IMR-90 (cell line): Measurements from ENCODE around the gene OVCH2. TPM values are rescaled to one million over a fixed set of nuclear protein-coding genes. Genes with fewer than 3 reads are reported as not detected.
A peak's percentile ranks its signal among the peaks of the same experiment; 100 is the strongest.

Experiments used
- ATAC-seq: fragments of 200-7000 bp; cut with Tn5 transposase; 2 replicates; pipeline ENCODE4 v1.9.1; 2020; ENCODE audit warnings: low read depth, mild to moderate bottlenecking, moderate library complexity
- BruUV-seq: library from RNA; stranded (reverse); fragments of 400-500 nt; replicated peaks from 2 replicates; lab custom pipeline; 2021; lab: Mats Ljungman, UMichigan
- CTCF ChIA-PET: fragments of 300-600 bp; formaldehyde crosslinking; extraction: SDS; loops from one replicate; lab custom pipeline; 2021; ENCODE audit warnings: antibody characterized with exemption; lab: Yijun Ruan, JAX
- POLR2A ChIA-PET: fragments of 300-600 bp; sonication (Branson Sonifier 250); formaldehyde crosslinking; loops from one replicate; lab custom pipeline; 2022; ENCODE audit warnings: antibody characterized with exemption; ENCODE audit not compliant: unreplicated experiment; lab: Charles Lee
- DNase-seq: peaks from one replicate; pipeline ENCODE4 v3.0.0; 2013
- H2AFZ ChIP-seq: replicated peaks from 2 replicates; pipeline ENCODE3; 2013; ENCODE audit warnings: low read length, mild to moderate bottlenecking; ENCODE audit not compliant: poor library complexity
- H2AK5ac ChIP-seq: 2 replicates; pipeline ENCODE4 v1.6.1; 2013; ENCODE audit warnings: low read depth, low read length, inconsistent platforms
- H2AK9ac ChIP-seq: replicated peaks from 2 replicates; pipeline ENCODE3; 2013; ENCODE audit warnings: mild to moderate bottlenecking, low read depth, low read length, moderate library complexity; ENCODE audit not compliant: poor library complexity
- H2BK120ac ChIP-seq: 2 replicates; pipeline ENCODE4 v1.6.1; 2013; ENCODE audit warnings: low read depth, low read length, inconsistent platforms
- H2BK15ac ChIP-seq: 3 replicates; pipeline ENCODE4 v1.6.1; 2013; ENCODE audit warnings: low read depth, low read length, inconsistent platforms
- H2BK20ac ChIP-seq: 2 replicates; pipeline ENCODE4 v1.6.1; 2013; ENCODE audit warnings: low read depth, mild to moderate bottlenecking, inconsistent platforms, low read length, moderate library complexity
- H2BK5ac ChIP-seq: 2 replicates; pipeline ENCODE4 v1.6.1; 2013; ENCODE audit warnings: mild to moderate bottlenecking, low read depth, low read length, inconsistent platforms; ENCODE audit not compliant: poor library complexity, severe bottlenecking
- H3K14ac ChIP-seq: replicated peaks from 2 replicates; pipeline ENCODE4 v1.6.1; 2013; ENCODE audit warnings: low read depth, low read length, inconsistent platforms
- H3K18ac ChIP-seq: 2 replicates; pipeline ENCODE4 v1.6.1; 2013; ENCODE audit warnings: low read depth, low read length, control low read depth
- H3K23ac ChIP-seq: 2 replicates; pipeline ENCODE4 v1.6.1; 2013; ENCODE audit warnings: low read depth, low read length, inconsistent platforms
- H3K27ac ChIP-seq: 2 replicates; pipeline ENCODE4 v1.5.1; 2013; ENCODE audit warnings: mild to moderate bottlenecking, control low read depth, low read length; ENCODE audit not compliant: insufficient read depth
- H3K27me3 ChIP-seq: 2 replicates; pipeline ENCODE4 v1.6.1; 2013; ENCODE audit warnings: low read length; ENCODE audit not compliant: control insufficient read depth, insufficient read depth
- H3K36me3 ChIP-seq: 2 replicates; pipeline ENCODE4 v1.6.1; 2013; ENCODE audit warnings: low read length, mixed read lengths; ENCODE audit not compliant: control insufficient read depth, insufficient read depth
- H3K4ac ChIP-seq: 2 replicates; pipeline ENCODE4 v1.6.1; 2013; ENCODE audit warnings: low read depth, low read length, inconsistent platforms
- H3K4me1 ChIP-seq: 2 replicates; pipeline ENCODE4 v1.6.1; 2013; ENCODE audit warnings: low read length, mixed read lengths; ENCODE audit not compliant: control insufficient read depth, insufficient read depth
- H3K4me2 ChIP-seq: 2 replicates; pipeline ENCODE4 v1.6.1; 2013; ENCODE audit warnings: low read depth, mild to moderate bottlenecking, control low read depth, low read length, moderate library complexity
- H3K4me3 ChIP-seq: 2 replicates; pipeline ENCODE4 v1.5.1; 2013; ENCODE audit warnings: low read depth, mild to moderate bottlenecking, control low read depth, low read length, moderate library complexity; ENCODE audit not compliant: insufficient read depth
- H3K56ac ChIP-seq: 2 replicates; pipeline ENCODE4 v1.6.1; 2013; ENCODE audit warnings: low read length, inconsistent platforms; ENCODE audit not compliant: insufficient read depth; ENCODE audit errors: extremely low read depth
- H3K79me1 ChIP-seq, 2 experiments: 2 replicates each; pipeline ENCODE4 v1.6.1; 2013; ENCODE audit warnings: low read length in 2 of 2, inconsistent platforms in 1 of 2, low read depth in 1 of 2
- H3K9ac ChIP-seq: 2 replicates; pipeline ENCODE4 v1.6.1; 2013; ENCODE audit warnings: low read depth, low read length, control low read depth
- H3K9me1 ChIP-seq: 2 replicates; pipeline ENCODE4 v1.6.1; 2013; ENCODE audit warnings: low read length, inconsistent platforms; ENCODE audit not compliant: insufficient read depth
- H3K9me3 ChIP-seq: 2 replicates; pipeline ENCODE4 v1.6.1; 2013; ENCODE audit warnings: low read length; ENCODE audit not compliant: control insufficient read depth, insufficient read depth
- H4K20me1 ChIP-seq: 2 replicates; pipeline ENCODE4 v1.6.1; 2013; ENCODE audit warnings: low read length, inconsistent platforms; ENCODE audit not compliant: insufficient read depth
- H4K5ac ChIP-seq: 2 replicates; pipeline ENCODE4 v1.6.1; 2013; ENCODE audit warnings: mild to moderate bottlenecking, low read depth, low read length, control low read depth
- H4K8ac ChIP-seq, 2 experiments: 2 replicates each; pipeline ENCODE4 v1.6.1; 2013; ENCODE audit warnings: low read depth in 2 of 2, low read length in 2 of 2, control low read depth in 1 of 2, inconsistent platforms in 1 of 2
- H4K91ac ChIP-seq: 2 replicates; pipeline ENCODE4 v1.6.1; 2013; ENCODE audit warnings: low read depth, low read length, inconsistent platforms; ENCODE audit not compliant: insufficient read depth
- CEBPB ChIP-seq: IDR thresholded peaks from 2 replicates; pipeline ENCODE4 v1.6.1; 2012; ENCODE audit warnings: low read depth, low read length, improper control_type of control experiment
- CHD1 ChIP-seq: IDR thresholded peaks from 2 replicates; pipeline ENCODE4 v1.6.1; 2012; ENCODE audit warnings: low read depth, low read length, improper control_type of control experiment
- FOS ChIP-seq: fragments of 150-350 bp; IDR thresholded peaks from 2 replicates; pipeline ENCODE4 v1.6.1; 2016; ENCODE audit warnings: low read depth, low read length
- MAFK ChIP-seq: IDR thresholded peaks from 2 replicates; pipeline ENCODE4 v1.6.1; 2012; ENCODE audit warnings: low read depth, low read length, improper control_type of control experiment
- MAZ ChIP-seq: IDR thresholded peaks from 2 replicates; pipeline ENCODE4 v1.6.1; 2012; ENCODE audit warnings: low read depth, mild to moderate bottlenecking, low read length, improper control_type of control experiment, moderate library complexity, borderline replicate concordance
- NFE2L2 ChIP-seq: fragments of 150-350 bp; IDR thresholded peaks from 2 replicates; pipeline ENCODE4 v1.6.1; 2016; ENCODE audit warnings: low read depth, mild to moderate bottlenecking, low read length
- POLR2A ChIP-seq: IDR thresholded peaks from 2 replicates; pipeline ENCODE4 v1.6.1; 2012; ENCODE audit warnings: mild to moderate bottlenecking, low read depth, low read length
- RCOR1 ChIP-seq: IDR thresholded peaks from 2 replicates; pipeline ENCODE4 v1.6.1; 2012; ENCODE audit warnings: mild to moderate bottlenecking, low read length, improper control_type of control experiment; ENCODE audit not compliant: insufficient replicate concordance
- RFX5 ChIP-seq: IDR thresholded peaks from 2 replicates; pipeline ENCODE4 v1.8.0; 2012; ENCODE audit warnings: low read depth, mild to moderate bottlenecking, low read length, moderate library complexity
- WGBS, 2 experiments: methylation state at CpG; one replicate each; pipeline versions ENCODE4 v1.1.5 to v1.1.7; 2013; ENCODE audit warnings: missing lambda C conversion rate in 2 of 2; ENCODE audit not compliant: insufficient read length in 1 of 2; ENCODE audit errors: extremely low coverage in 2 of 2; 5-methylcytosine and 5-hydroxymethylcytosine counted together
- dilution Hi-C: fragments of 300-500 bp; cut with HindIII; formaldehyde crosslinking; loops from one replicate; pipeline ENCODE4 v1.14.3; 2018; ENCODE audit warnings: low sequenced_read_pairs; ENCODE audit not compliant: unreplicated experiment
- in situ Hi-C: fragments of 300-500 bp; cut with MboI; formaldehyde crosslinking; loops from 3 replicates; pipeline ENCODE4 v1.14.3; 2019; ENCODE audit warnings: low sequenced_read_pairs, inconsistent platforms, mixed read lengths
- intact Hi-C: fragments of 100-400 bp; cut with micrococcal nuclease; formaldehyde crosslinking; loops from 2 replicates; pipeline ENCODE4 v1.10.0; 2022
- polyA plus RNA-seq, 3 experiments: library from polyadenylated mRNA; depleted of rRNA; stranded (reverse); fragments of >200 nt; gene quantifications; 2 replicates each; pipeline ENCODE4 v1.2.3, GENCODE V29; 2012; ENCODE audit warnings: low replicate concordance in 1 of 3
- total RNA-seq: library from RNA; depleted of rRNA; stranded (reverse); fragments of >200 nt; gene quantifications from 2 replicates; pipeline ENCODE4 v1.2.3, GENCODE V29; 2012
- TF ChIP-seq, protein P1 (sequence below): fragments of 150-350 bp; IDR thresholded peaks from 2 replicates; pipeline ENCODE4 v1.6.1; 2017; ENCODE audit warnings: mild to moderate bottlenecking, antibody characterized with exemption, low read length, low read depth

Gene OVCH2
- total and polyA plus RNA-seq, 2 of the 4 experiments (the other 2 are of a cell fraction) = 0.07 TPM; not detected in 1

DNA sequence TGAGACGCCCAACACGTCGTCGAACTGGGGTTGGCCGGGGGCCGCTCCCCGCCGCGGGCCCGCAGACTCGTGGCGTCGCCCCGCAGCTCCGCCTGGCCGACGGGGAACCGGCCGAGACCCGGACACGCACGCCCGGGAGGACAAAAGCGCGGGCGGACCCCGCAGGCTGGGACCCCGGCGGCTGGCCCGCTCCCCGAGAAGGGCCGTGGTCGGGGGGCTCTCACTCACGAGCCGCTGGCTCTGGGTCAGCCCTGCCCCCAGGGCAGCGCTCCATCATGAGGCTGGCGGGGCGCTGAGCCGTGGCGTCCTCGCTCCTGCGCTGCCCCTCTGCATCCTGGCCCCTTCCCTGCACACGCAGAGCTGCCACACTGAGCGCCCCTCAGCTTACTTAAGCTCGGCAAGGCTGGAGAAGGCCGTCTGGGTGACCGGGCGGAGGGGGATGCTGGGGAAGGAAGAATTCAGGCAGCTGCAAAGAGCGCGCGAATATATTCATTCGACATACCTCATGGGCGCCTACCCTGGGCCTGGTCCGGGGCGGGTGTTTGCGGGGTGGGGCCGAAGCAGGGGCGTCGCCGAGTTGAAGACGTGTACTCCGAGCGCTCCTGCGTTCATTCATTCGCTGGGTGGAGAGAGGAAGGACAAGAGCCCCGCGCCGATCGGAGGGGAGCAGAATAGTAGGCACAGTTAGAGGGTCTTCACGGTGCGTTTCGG is 32.4 kb downstream of the OVCH2 start:
- Histone ChIP-seq H3K56ac (no peak overlapping the region), H2BK120ac (no peak overlapping the region)
- in situ Hi-C loops = no loop called here

More for the DNA sequence above, 32.4 kb downstream of the OVCH2 start:
- Histone ChIP-seq H3K9me1 (no peaks in the 10 kb centered on the region), H3K14ac (no peak overlapping the region), H3K27me3 (peaks cover 14% of the 10 kb centered on the region), H3K9me3 (no peaks in the 10 kb centered on the region), H2BK20ac (no peak overlapping the region), H3K4ac (no peak overlapping the region), H2BK5ac (no peak overlapping the region), H3K4me2 (peak overlapping the region; percentile 6; the same call in 1 of the 2 replicates), H3K18ac (no peak overlapping the region), H4K5ac (no peak overlapping the region), H3K23ac (no peak overlapping the region), H3K4me1 (no peaks in the 10 kb centered on the region), H3K79me1 (no peaks in the 10 kb centered on the region), H3K27ac (no peak overlapping the region; the same call in 1 of the 2 replicates), H4K8ac (no peak overlapping the region; a peak in 1 of 4 replicates), H3K36me3 (no peaks in the 10 kb centered on the region), H2BK15ac (no peak overlapping the region), H2AFZ (peak overlapping the region; percentile 76), H2AK5ac (no peak overlapping the region), H4K20me1 (no peaks in the 10 kb centered on the region), H3K9ac (no peak overlapping the region; the same call in 1 of the 2 replicates), H2AK9ac (peak overlapping the region; percentile 57), H3K4me3 (peak overlapping the region; percentile 35), H4K91ac (no peak overlapping the region)
- WGBS, 2 experiments = 7% methylated on average over 48 of the region's 72 CpGs; no CpG with 5 or more reads in 1 of the 2 experiments
- ChIA-PET POLR2A (no interaction called here), CTCF (no interaction called here)
- intact Hi-C loops (loop anchor here (10.0 kb wide), 1 partner anchor 421 kb away; no protein-coding TSS in a partner anchor), dilution Hi-C loops (no loop called here)
- no peak for TF ChIP-seq POLR2A
- no peak for TF ChIP-seq RCOR1
- TF ChIP-seq NFE2L2 = no peak
- TF ChIP-seq CEBPB = no peak
- no peak for TF ChIP-seq MAZ
- TF ChIP-seq MAFK = no peak
- TF ChIP-seq, protein P1, sequence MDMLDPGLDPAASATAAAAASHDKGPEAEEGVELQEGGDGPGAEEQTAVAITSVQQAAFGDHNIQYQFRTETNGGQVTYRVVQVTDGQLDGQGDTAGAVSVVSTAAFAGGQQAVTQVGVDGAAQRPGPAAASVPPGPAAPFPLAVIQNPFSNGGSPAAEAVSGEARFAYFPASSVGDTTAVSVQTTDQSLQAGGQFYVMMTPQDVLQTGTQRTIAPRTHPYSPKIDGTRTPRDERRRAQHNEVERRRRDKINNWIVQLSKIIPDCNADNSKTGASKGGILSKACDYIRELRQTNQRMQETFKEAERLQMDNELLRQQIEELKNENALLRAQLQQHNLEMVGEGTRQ = no peak
- no peak for TF ChIP-seq FOS
- no peak for TF ChIP-seq CHD1
- no peak for TF ChIP-seq RFX5
- peak; percentile 40 for ATAC-seq
- BruUV-seq = no TSS peak
- DNase-seq = no peak
